Neural cell (in vitro differentiated cells): ENCODE results near the gene A4GALT.

Experiments
- POLR2AphosphoS5 ChIP-seq: IDR thresholded peaks from 2 replicates; pipeline ENCODE4 v1.6.1; 2012
- TF ChIP-seq, protein P1 (sequence below): fragments of 450-650 bp; IDR thresholded peaks from 2 replicates; pipeline ENCODE4 v1.5.1; 2014; ENCODE audit warnings: antibody characterized with exemption, mild to moderate bottlenecking, moderate library complexity; ENCODE audit not compliant: poor library complexity, severe bottlenecking

DNA sequence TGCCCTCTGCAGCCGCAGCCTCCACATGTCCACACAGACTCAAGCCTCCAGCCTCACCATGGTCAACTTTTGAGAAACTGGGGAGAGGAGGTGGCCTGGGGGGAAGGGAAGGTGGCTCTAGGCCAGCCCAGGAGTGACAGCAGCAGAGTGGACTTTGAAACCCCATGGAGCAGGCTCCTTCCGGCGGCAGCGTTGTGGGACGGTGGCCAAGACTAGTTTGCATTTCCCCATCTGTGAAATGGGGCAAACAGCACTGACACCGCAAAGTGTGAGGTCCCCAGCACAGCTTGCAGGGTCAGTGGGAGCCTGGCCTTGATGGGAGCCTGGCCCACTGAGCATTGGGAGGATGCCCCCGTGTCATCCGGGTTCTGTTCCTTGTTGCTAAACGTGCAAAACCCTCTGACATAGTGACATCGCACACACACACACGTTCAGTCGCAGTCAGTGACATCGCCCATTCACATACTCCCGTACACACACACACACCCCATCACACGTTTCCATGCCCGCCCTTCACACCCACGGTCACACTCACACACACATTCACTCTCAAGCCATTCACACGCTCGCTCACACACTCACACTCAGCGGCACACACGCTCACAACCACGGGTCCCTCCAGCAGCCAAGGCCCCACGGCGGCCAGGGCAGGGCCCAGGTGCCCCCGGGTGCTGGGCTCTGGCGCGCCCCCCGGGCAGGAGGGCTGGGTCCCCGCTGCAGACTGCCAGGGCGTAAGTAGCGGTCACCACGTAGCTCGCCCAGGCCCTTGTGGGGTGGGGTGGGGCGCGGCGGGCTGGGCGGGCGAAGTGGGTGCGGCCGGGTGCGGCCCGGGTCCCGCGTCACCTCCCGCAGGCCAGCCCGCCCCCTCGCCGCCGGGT, 72.1 kb downstream of the A4GALT start:
- TF ChIP-seq, protein P1, sequence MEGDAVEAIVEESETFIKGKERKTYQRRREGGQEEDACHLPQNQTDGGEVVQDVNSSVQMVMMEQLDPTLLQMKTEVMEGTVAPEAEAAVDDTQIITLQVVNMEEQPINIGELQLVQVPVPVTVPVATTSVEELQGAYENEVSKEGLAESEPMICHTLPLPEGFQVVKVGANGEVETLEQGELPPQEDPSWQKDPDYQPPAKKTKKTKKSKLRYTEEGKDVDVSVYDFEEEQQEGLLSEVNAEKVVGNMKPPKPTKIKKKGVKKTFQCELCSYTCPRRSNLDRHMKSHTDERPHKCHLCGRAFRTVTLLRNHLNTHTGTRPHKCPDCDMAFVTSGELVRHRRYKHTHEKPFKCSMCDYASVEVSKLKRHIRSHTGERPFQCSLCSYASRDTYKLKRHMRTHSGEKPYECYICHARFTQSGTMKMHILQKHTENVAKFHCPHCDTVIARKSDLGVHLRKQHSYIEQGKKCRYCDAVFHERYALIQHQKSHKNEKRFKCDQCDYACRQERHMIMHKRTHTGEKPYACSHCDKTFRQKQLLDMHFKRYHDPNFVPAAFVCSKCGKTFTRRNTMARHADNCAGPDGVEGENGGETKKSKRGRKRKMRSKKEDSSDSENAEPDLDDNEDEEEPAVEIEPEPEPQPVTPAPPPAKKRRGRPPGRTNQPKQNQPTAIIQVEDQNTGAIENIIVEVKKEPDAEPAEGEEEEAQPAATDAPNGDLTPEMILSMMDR, result no peak
- TF ChIP-seq POLR2AphosphoS5, result peak; percentile 73
